GM12878 (cell line): Measurements from ENCODE around the gene IRGQ.

ENCODE experiments used
- BACH1 ChIP-seq: fragments of 450-650 bp; IDR thresholded peaks from 2 replicates; pipeline ENCODE4 v1.6.1; 2017; ENCODE audit warnings: mild to moderate bottlenecking, borderline replicate concordance
- CBFB ChIP-seq: IDR thresholded peaks from 2 replicates; pipeline ENCODE4 v1.6.1; 2016; ENCODE audit warnings: antibody characterized with exemption, low read depth
- CTCF ChIP-seq, 3 experiments: IDR thresholded peaks in 2 of 3; conservative IDR thresholded peaks in 1 of 3; 2 replicates each; pipeline ENCODE4 v1.5.1; 2011; ENCODE audit warnings: low read depth in 3 of 3, low read length in 3 of 3, mild to moderate bottlenecking in 3 of 3, control low read depth in 2 of 3, moderate library complexity in 2 of 3, inconsistent platforms in 1 of 3, mixed read lengths in 1 of 3; ENCODE audit not compliant: control insufficient read depth in 2 of 3, insufficient read depth in 1 of 3; ENCODE audit errors: extremely low read depth in 1 of 3
- POLR2A ChIP-seq: IDR thresholded peaks from 2 replicates; pipeline ENCODE4 v1.6.1; 2011; ENCODE audit warnings: low read depth, mild to moderate bottlenecking, low read length
- POLR2AphosphoS5 ChIP-seq: IDR thresholded peaks from 2 replicates; pipeline ENCODE4 v1.6.1; 2011; ENCODE audit warnings: mild to moderate bottlenecking, low read length, inconsistent platforms
- RAD21 ChIP-seq: IDR thresholded peaks from 2 replicates; pipeline ENCODE4 v1.6.1; 2011; ENCODE audit warnings: mild to moderate bottlenecking, low read depth, low read length, moderate library complexity; ENCODE audit not compliant: insufficient read depth
- RAD51 ChIP-seq: fragments of 450-650 bp; IDR thresholded peaks from 2 replicates; pipeline ENCODE4 v1.6.1; 2016; ENCODE audit warnings: moderate library complexity, mild to moderate bottlenecking, inconsistent platforms
- RUNX3 ChIP-seq: IDR thresholded peaks from 2 replicates; pipeline ENCODE4 v1.6.1; 2012; ENCODE audit warnings: low read length, inconsistent platforms
- SRF ChIP-seq, 2 experiments: IDR thresholded peaks; 2 replicates each; pipeline ENCODE4 v1.6.1; 2011; ENCODE audit warnings: low read depth in 2 of 2, low read length in 2 of 2, mild to moderate bottlenecking in 1 of 2, moderate library complexity in 1 of 2

DNA sequence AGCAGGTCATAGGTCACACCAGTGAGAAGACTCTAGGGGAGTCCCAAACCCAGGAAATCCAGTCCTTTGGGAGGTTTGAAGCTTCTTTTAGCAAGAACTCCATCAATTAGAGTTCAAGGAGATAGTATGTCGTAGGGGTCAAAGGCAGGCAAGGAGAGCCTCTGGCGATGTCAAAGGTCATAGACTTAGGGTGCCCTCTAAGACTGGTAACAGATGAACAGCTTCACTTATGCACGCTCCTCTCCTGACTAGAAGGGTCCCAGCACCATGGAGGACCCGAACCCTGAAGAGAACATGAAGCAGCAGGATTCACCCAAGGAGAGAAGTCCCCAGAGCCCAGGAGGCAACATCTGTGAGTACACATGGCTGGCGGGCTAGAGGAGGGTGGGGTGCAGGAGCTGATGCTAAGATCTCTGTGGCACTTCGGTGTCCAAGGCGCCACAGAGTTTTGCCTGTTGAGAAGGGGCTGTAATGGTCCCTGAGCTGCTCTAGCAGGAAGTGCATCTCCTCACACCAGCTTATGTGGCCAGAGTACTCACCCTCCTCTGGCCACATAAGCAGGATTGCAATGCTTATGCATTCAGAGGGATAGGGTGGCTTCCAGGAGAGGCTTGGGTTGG is 1.0 kb upstream of the IRGQ start:
- no peak for TF ChIP-seq POLR2A
- TF ChIP-seq SRF (IDR thresholded peaks at IDR 0.05; ENCODE audit: low read depth in 2 of 2, low read length in 2 of 2), result no peak
- TF ChIP-seq CTCF (IDR thresholded peaks at IDR 0.05 in 2 of 3, conservative IDR thresholded peaks at IDR 0.05 in 1 of 3; ENCODE audit: control insufficient read depth in 2 of 3, extremely low read depth in 1 of 3, insufficient read depth in 1 of 3, low read depth in 3 of 3, low read length in 3 of 3), result no peak
- TF ChIP-seq RAD51, result no peak
- TF ChIP-seq RUNX3, result no peak
- no peak for TF ChIP-seq RAD21
- no peak for TF ChIP-seq BACH1
- TF ChIP-seq POLR2AphosphoS5, result no peak
- no peak for TF ChIP-seq CBFB
